GM23338 (cell line): ENCODE measurements around the gene BRSK2. TPM values are rescaled to one million over a fixed set of nuclear protein-coding genes. Genes with fewer than 3 reads are reported as not detected.
"Not testable (repeated sequence)": the region's sequence is repeated elsewhere in the genome, so short reads cannot be mapped to it uniquely, and the experiment has no call there.

Experiments used
- ATAC-seq: fragments of 200-7000 bp; cut with Tn5 transposase; 3 replicates; pipeline ENCODE4 v1.9.1; 2020
- DNase-seq: peaks from one replicate; pipeline ENCODE4 v3.0.0-alpha.2; 2015; ENCODE audit warnings: low spot score
- H2AFZ ChIP-seq: fragments of 200-600 bp; sonication (generic); 2 replicates; pipeline ENCODE4 v1.8.0; 2016; ENCODE audit warnings: antibody characterized with exemption, mild to moderate bottlenecking, moderate library complexity
- H3F3A ChIP-seq: fragments of 200-600 bp; sonication (generic); replicated peaks from 2 replicates; pipeline ENCODE4 v1.8.0; 2017; ENCODE audit warnings: antibody characterized with exemption, mixed run types, low read depth
- H3K27ac ChIP-seq: fragments of 200-600 bp; sonication (generic); 2 replicates; pipeline ENCODE4 v1.6.1; 2016; ENCODE audit warnings: low read depth
- H3K27me3 ChIP-seq: fragments of 200-600 bp; sonication (generic); 2 replicates; pipeline ENCODE4 v1.8.0; 2016; ENCODE audit warnings: mild to moderate bottlenecking, mixed run types, moderate library complexity; ENCODE audit not compliant: insufficient read depth
- H3K36me3 ChIP-seq: fragments of 200-600 bp; sonication (generic); 2 replicates; pipeline ENCODE4 v1.8.0; 2016; ENCODE audit warnings: mild to moderate bottlenecking; ENCODE audit not compliant: insufficient read depth
- H3K4me1 ChIP-seq: fragments of 200-600 bp; sonication (generic); 2 replicates; pipeline ENCODE4 v1.8.0; 2016; ENCODE audit warnings: mild to moderate bottlenecking, moderate library complexity; ENCODE audit not compliant: insufficient read depth
- H3K4me2 ChIP-seq: fragments of 200-600 bp; sonication (generic); 2 replicates; pipeline ENCODE4 v1.7.1; 2017; ENCODE audit warnings: mixed run types
- H3K4me3 ChIP-seq: fragments of 200-600 bp; sonication (generic); 2 replicates; pipeline ENCODE4 v1.6.1; 2016; ENCODE audit warnings: mixed run types
- H3K79me2 ChIP-seq: fragments of 200-600 bp; sonication (generic); replicated peaks from 2 replicates; pipeline ENCODE4 v1.8.0; 2017; ENCODE audit warnings: mild to moderate bottlenecking; ENCODE audit not compliant: insufficient read depth
- H3K9me2 ChIP-seq: fragments of 200-600 bp; sonication (generic); 2 replicates; pipeline ENCODE4 v1.8.0; 2017; ENCODE audit not compliant: insufficient read depth
- H4K20me1 ChIP-seq: fragments of 200-600 bp; sonication (generic); replicated peaks from 2 replicates; pipeline ENCODE4 v1.8.0; 2017; ENCODE audit warnings: mild to moderate bottlenecking; ENCODE audit not compliant: insufficient read depth
- H3K27ac Mint-ChIP-seq: 2 replicates; pipeline ENCODE4 v1.8.0; 2020; ENCODE audit warnings: inconsistent platforms, mild to moderate bottlenecking, moderate library complexity, mixed read lengths
- H3K27me3 Mint-ChIP-seq: 3 replicates; pipeline ENCODE4 v1.8.0; 2022; ENCODE audit warnings: low read depth, mild to moderate bottlenecking, moderate library complexity, mixed read lengths, inconsistent platforms; ENCODE audit not compliant: insufficient read depth, poor library complexity
- H3K36me3 Mint-ChIP-seq: 3 replicates; pipeline ENCODE4 v1.8.0; 2021; ENCODE audit warnings: low read depth, mild to moderate bottlenecking, inconsistent platforms, moderate library complexity, mixed read lengths
- H3K4me1 Mint-ChIP-seq: 3 replicates; pipeline ENCODE4 v1.8.0; 2020; ENCODE audit warnings: mild to moderate bottlenecking, inconsistent platforms, mixed read lengths
- H3K4me3 Mint-ChIP-seq: 3 replicates; pipeline ENCODE4 v1.8.0; 2021; ENCODE audit warnings: moderate library complexity, mild to moderate bottlenecking, inconsistent platforms, mixed read lengths
- H3K9me3 Mint-ChIP-seq: 3 replicates; pipeline ENCODE4 v1.8.0; 2020; ENCODE audit warnings: moderate library complexity, mild to moderate bottlenecking, inconsistent platforms, mixed read lengths
- CREB1 ChIP-seq: fragments of 250-450 bp; sonication (Bioruptor Pico); IDR thresholded peaks from 2 replicates; pipeline ENCODE4 v1.5.0; 2020; ENCODE audit warnings: low read depth, mild to moderate bottlenecking, moderate library complexity
- CTCF ChIP-seq, 2 experiments: fragments of 200-600 bp in 1 of 2; sonication (generic) in 1 of 2; conservative IDR thresholded peaks; 2 replicates each; pipeline versions ENCODE4 v1.5.1 to v1.6.1; 2016 to 2017; ENCODE audit warnings: antibody characterized with exemption in 2 of 2, low read depth in 2 of 2, mild to moderate bottlenecking in 2 of 2, moderate library complexity in 1 of 2
- EZH2 ChIP-seq: fragments of 200-600 bp; sonication (generic); IDR thresholded peaks from one replicate; pipeline ENCODE4 v1.8.0; 2017; ENCODE audit warnings: antibody characterized with exemption, mild to moderate bottlenecking, low read depth; ENCODE audit not compliant: unreplicated experiment
- EZH2phosphoT487 ChIP-seq: fragments of 200-600 bp; sonication (generic); IDR thresholded peaks from one replicate; pipeline ENCODE4 v1.8.1; 2018; ENCODE audit warnings: antibody characterized with exemption; ENCODE audit not compliant: unreplicated experiment
- JUNB ChIP-seq: IDR thresholded peaks from one replicate; pipeline ENCODE4 v1.6.1; 2016; ENCODE audit warnings: antibody characterized with exemption; ENCODE audit not compliant: unreplicated experiment
- NANOG ChIP-seq: IDR thresholded peaks from 2 replicates; pipeline ENCODE4 v1.6.1; 2016; ENCODE audit warnings: antibody characterized with exemption, borderline replicate concordance
- POLR2AphosphoS5 ChIP-seq: IDR thresholded peaks from 2 replicates; pipeline ENCODE4 v1.6.1; 2016; ENCODE audit warnings: antibody characterized with exemption, low read depth
- STAT1 ChIP-seq: IDR thresholded peaks from one replicate; pipeline ENCODE4 v1.6.1; 2016; ENCODE audit warnings: antibody characterized with exemption; ENCODE audit not compliant: unreplicated experiment
- ZNF114 ChIP-seq: fragments of 250-450 bp; sonication (Bioruptor Pico); IDR thresholded peaks from 2 replicates; pipeline ENCODE4 v1.5.0; 2020; ENCODE audit warnings: mild to moderate bottlenecking, moderate library complexity
- ZNF331 ChIP-seq: fragments of 250-450 bp; sonication (Bioruptor Pico); IDR thresholded peaks from 2 replicates; pipeline ENCODE4 v1.5.0; 2020; ENCODE audit warnings: low read depth, mild to moderate bottlenecking, moderate library complexity
- ZNF462 ChIP-seq: fragments of 250-450 bp; sonication (Bioruptor Pico); IDR thresholded peaks from 2 replicates; pipeline ENCODE4 v1.5.0; 2020; ENCODE audit warnings: mild to moderate bottlenecking, moderate library complexity
- polyA plus RNA-seq: library from polyadenylated mRNA; unstranded; fragments of >200 nt; fragmentation: Nextera tagmentation; extraction: Ambion mirVana; gene quantifications from 2 replicates; pipeline ENCODE4 v1.2.1, GENCODE V29; 2016
- total RNA-seq: library from RNA; depleted of rRNA; stranded (reverse); fragments of >200 nt; shearing (Covaris generic); gene quantifications from 2 replicates; pipeline ENCODE4 v1.2.3, GENCODE V29; 2014

The BRSK2 gene
- total and polyA plus RNA-seq, 2 experiments from 2014 or later = 7.2 to 20.3 TPM

- Histone ChIP-seq H3K9me2 (no peaks in the 10 kb centered on the region), H4K20me1 (no peaks in the 10 kb centered on the region; the same call in 1 of the 2 replicates), H3K27me3 (no peaks in the 10 kb centered on the region), H3F3A (no peaks in the 10 kb centered on the region), H3K79me2 (peaks cover 53% of the 10 kb centered on the region), H3K4me3 (no peak overlapping the region), H3K4me2 (no peak overlapping the region), H3K4me1 (no peaks in the 10 kb centered on the region), H3K36me3 (no peaks in the 10 kb centered on the region), H2AFZ (no peak overlapping the region), H3K27ac (no peak overlapping the region)
- Mint-ChIP-seq H3K4me3 (no peak overlapping the region), H3K27me3 (peaks cover 25% of the 10 kb centered on the region), H3K36me3 (peaks cover 60% of the 10 kb centered on the region), H3K9me3 (peaks cover 60% of the 10 kb centered on the region), H3K27ac (no peak overlapping the region), H3K4me1 (no peaks in the 10 kb centered on the region)
- no peak for TF ChIP-seq STAT1
- no peak for TF ChIP-seq JUNB
- TF ChIP-seq CREB1 (CRISPR knock-in tag) = no peak
- no peak for TF ChIP-seq ZNF462
- no peak for TF ChIP-seq EZH2phosphoT487
- TF ChIP-seq NANOG = no peak
- TF ChIP-seq CTCF (conservative IDR thresholded peaks at IDR 0.05; ENCODE audit: low read depth in 2 of 2) = no peak
- no peak for TF ChIP-seq POLR2AphosphoS5
- TF ChIP-seq ZNF331 (CRISPR knock-in tag) = no peak
- no peak for TF ChIP-seq ZNF114 (CRISPR knock-in tag)
- TF ChIP-seq EZH2 = no peak
- DNase-seq = no peak
- ATAC-seq = no peak
These were observed 25.9 kb downstream of the BRSK2 start for GRCh38 chr11:1415631-1416030.

GRCh38 chr11:1418192-1418795 lies 28.6 kb downstream of the BRSK2 start:
- not testable (repeated sequence) for H3K9me2 ChIP-seq, H3K4me3 ChIP-seq, DNase-seq, H2AFZ ChIP-seq, H3K4me2 ChIP-seq, H3K4me1 Mint-ChIP-seq, H3K27ac ChIP-seq, H3K27me3 ChIP-seq, H3K36me3 ChIP-seq, H3K4me3 Mint-ChIP-seq, H4K20me1 ChIP-seq, ATAC-seq, H3K27ac Mint-ChIP-seq, H3K4me1 ChIP-seq, H3F3A ChIP-seq
- peaks cover 52% of the 10 kb centered on the region for H3K79me2 ChIP-seq
- Mint-ChIP-seq H3K27me3 (peaks cover 31% of the 10 kb centered on the region), H3K9me3 (peaks cover 60% of the 10 kb centered on the region), H3K36me3 (peaks cover 58% of the 10 kb centered on the region)
